Activated T-cell treated with anti-CD3 and anti-CD28 coated beads for 48 hours (primary cell): ENCODE data around the gene TMEM260.
"Not testable (repeated sequence)": the region's sequence is repeated elsewhere in the genome, so short reads cannot be mapped to it uniquely, and the experiment has no call there.

Experiments
- DNase-seq: peaks from one replicate; pipeline ENCODE4 v3.0.0-alpha.2; 2020; ENCODE audit warnings: low read depth

TMEM260 gene

DNA sequence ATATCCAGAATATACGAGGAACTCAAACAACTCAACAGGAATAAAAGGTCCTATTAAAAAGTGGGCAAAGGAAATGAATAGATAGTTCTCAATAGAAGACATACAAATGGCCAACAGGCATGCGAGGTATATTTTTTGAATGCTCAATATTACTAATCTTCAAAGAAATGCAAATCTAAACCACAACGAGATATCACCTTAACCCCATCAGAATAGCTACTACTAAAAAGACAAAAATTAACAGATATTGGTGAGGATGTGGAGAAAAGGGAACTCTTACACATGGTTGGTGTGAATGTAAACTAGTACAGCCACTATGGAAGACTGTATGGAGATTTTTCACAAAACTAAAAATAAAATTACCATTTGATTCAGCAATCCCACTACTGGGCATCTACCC, 99.2 kb downstream of the TMEM260 start:
- DNase-seq = no peak

DNA sequence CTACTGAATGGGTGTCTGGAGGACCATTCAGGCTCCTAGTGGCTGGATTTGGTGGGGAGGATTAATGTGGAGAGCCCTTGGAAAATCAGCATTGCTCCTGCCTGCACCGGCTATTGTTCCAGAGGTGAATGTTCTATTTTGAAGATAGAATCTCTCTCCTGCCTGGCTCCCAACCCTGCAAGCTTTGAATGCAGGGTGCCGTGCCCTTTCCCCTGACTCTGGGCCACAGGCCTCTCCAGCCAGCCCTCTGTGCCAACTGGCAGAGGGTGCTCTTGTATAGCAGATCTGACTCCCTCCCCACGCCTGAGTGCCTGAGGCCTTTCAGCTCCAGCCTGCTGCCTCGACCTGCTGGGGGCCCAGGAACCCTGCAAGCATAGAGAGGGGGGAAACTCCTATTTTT, 106.8 kb downstream of the TMEM260 start:
- no peak for DNase-seq

DNA sequence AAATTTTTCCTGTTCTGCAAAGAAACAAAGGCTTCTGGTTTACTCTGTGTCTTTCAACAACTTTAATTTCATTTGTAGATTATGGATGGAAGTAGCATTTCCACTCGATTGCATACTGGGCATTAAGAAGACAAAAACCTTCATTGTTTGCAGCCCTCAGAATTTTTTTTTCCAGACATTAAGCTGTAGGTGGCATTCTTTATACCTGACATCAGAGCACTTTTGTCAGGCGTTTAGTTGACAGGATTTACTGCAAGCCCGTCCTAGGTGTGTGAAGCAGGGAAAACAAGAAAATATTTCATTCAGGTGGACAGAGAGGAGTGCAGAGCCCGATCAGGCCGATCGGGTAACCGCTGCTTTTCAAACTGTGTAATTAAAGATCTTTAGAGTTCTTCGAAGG, 107.5 kb downstream of the TMEM260 start:
- no peak for DNase-seq

- DNase-seq = no peak
These were observed 115.0 kb downstream of the TMEM260 start for GRCh38 chr14:56694609-56695008.

GRCh38 chr14:56695216-56695615, 115.6 kb downstream of the TMEM260 start:
- DNase-seq = not testable (repeated sequence)
